K562 (cell line): ENCODE measurements around the gene FAM24B. TPM values are rescaled to one million over a fixed set of nuclear protein-coding genes. Genes with fewer than 3 reads are reported as not detected.
A peak's percentile ranks its signal among the peaks of the same experiment; 100 is the strongest.

ENCODE experiments used
- ATF2 ChIP-seq: sonication (generic); formaldehyde crosslinking; IDR thresholded peaks from 2 replicates; pipeline ENCODE4 v1.8.1; 2022; ENCODE audit warnings: missing genetic modification reagents
- ELF2 ChIP-seq: fragments of 250-450 bp; sonication (Bioruptor Pico); IDR thresholded peaks from 2 replicates; pipeline ENCODE4 v1.5.0; 2021; ENCODE audit warnings: mild to moderate bottlenecking
- EP400 ChIP-seq: fragments of 450-650 bp; IDR thresholded peaks from 2 replicates; pipeline ENCODE4 v1.6.1; 2017; ENCODE audit warnings: antibody characterized with exemption, mild to moderate bottlenecking, moderate library complexity
- ESRRB ChIP-seq: fragments of 250-450 bp; sonication (Bioruptor Pico); IDR thresholded peaks from 2 replicates; pipeline ENCODE4 v1.5.0; 2020; ENCODE audit warnings: mild to moderate bottlenecking, moderate library complexity, borderline replicate concordance
- ETV6 ChIP-seq, 3 experiments: fragments of 150-350 bp in 1 of 3; sonication (generic) in 1 of 3; formaldehyde crosslinking in 1 of 3; IDR thresholded peaks; 2 replicates each; pipeline versions ENCODE4 v1.6.1 to v1.8.0; 2014 to 2022; ENCODE audit warnings: borderline replicate concordance in 2 of 3, low read depth in 2 of 3, antibody characterized with exemption in 1 of 3, low read length in 1 of 3, mild to moderate bottlenecking in 1 of 3, missing genetic modification reagents in 1 of 3
- GABPB2 ChIP-seq: fragments of 250-450 bp; sonication (Bioruptor Pico); conservative IDR thresholded peaks from 2 replicates; pipeline ENCODE4 v1.5.1; 2021; ENCODE audit warnings: mild to moderate bottlenecking
- HNRNPL ChIP-seq: fragments of 200-400 bp; formaldehyde crosslinking; IDR thresholded peaks from 2 replicates; pipeline ENCODE4 v1.6.1; 2017; ENCODE audit warnings: low read depth, mild to moderate bottlenecking, low read length
- ID3 ChIP-seq, 2 experiments: fragments of 250-450 bp in 1 of 2; fragments of 450-650 bp in 1 of 2; sonication (Bioruptor Pico) in 1 of 2; IDR thresholded peaks; 2 replicates each; pipeline versions ENCODE4 v1.6.1 to v1.8.0; 2016 to 2021; ENCODE audit warnings: mild to moderate bottlenecking in 2 of 2, moderate library complexity in 2 of 2, missing compliant biosample characterization in 1 of 2, missing genetic modification characterization in 1 of 2
- JUND ChIP-seq, 2 experiments: IDR thresholded peaks; 2 replicates in 1 of 2; 3 replicates in 1 of 2; pipeline ENCODE4 v1.6.1; 2011; ENCODE audit warnings: borderline replicate concordance in 2 of 2, low read depth in 2 of 2, low read length in 2 of 2, improper control_type of control experiment in 1 of 2, missing biosample characterization in 1 of 2, missing genetic modification characterization in 1 of 2, missing genetic modification reagents in 1 of 2
- LCOR ChIP-seq: sonication (generic); formaldehyde crosslinking; IDR thresholded peaks from 2 replicates; pipeline ENCODE4 v1.8.0; 2022; ENCODE audit warnings: mild to moderate bottlenecking, missing genetic modification reagents
- MCM2 ChIP-seq: fragments of 450-650 bp; IDR thresholded peaks from 2 replicates; pipeline ENCODE4 v1.6.1; 2017; ENCODE audit warnings: low read depth, mild to moderate bottlenecking
- TCF3 ChIP-seq: sonication (generic); formaldehyde crosslinking; IDR thresholded peaks from 2 replicates; pipeline ENCODE4 v1.4.0; 2020; ENCODE audit warnings: mild to moderate bottlenecking, missing genetic modification reagents
- ZEB2 ChIP-seq: fragments of 450-650 bp; IDR thresholded peaks from 2 replicates; pipeline ENCODE4 v1.6.1; 2016
- ZFX ChIP-seq: sonication (generic); formaldehyde crosslinking; IDR thresholded peaks from 2 replicates; pipeline ENCODE4 v1.8.0; 2022; ENCODE audit warnings: mild to moderate bottlenecking, missing genetic modification reagents, moderate library complexity
- ZKSCAN1 ChIP-seq: fragments of 150-350 bp; IDR thresholded peaks from 2 replicates; pipeline ENCODE4 v1.6.1; 2016; ENCODE audit warnings: low read depth, low read length
- polyA plus RNA-seq, 8 experiments: library from polyadenylated mRNA; depleted of rRNA in 4 of 8; stranded (reverse) in 5 of 8; unstranded in 3 of 8; fragments of >200 nt; fragmentation: Nextera tagmentation in 2 of 8; fragmentation: Illumina TruSeq in 1 of 8; extraction: Ambion mirVana in 2 of 8; extraction: Trizol in 1 of 8; gene quantifications; 2 replicates each; pipeline versions ENCODE4 v1.2.1 to v1.2.3, GENCODE V29; 2011 to 2014; ENCODE audit warnings: inconsistent platforms in 1 of 8, missing spikeins in 1 of 8
- total RNA-seq, 7 experiments: library from RNA; depleted of rRNA in 6 of 7; stranded (reverse); fragments of >200 nt in 6 of 7; fragmentation: Illumina TruSeq in 2 of 7; extraction: Trizol in 2 of 7; gene quantifications; 2 replicates each; pipeline versions ENCODE4 v1.2.1 to v1.2.3, GENCODE V29; 2011 to 2021; ENCODE audit warnings: low replicate concordance in 1 of 7
- TF ChIP-seq, protein P1 (sequence below): sonication (generic); formaldehyde crosslinking; IDR thresholded peaks from 2 replicates; pipeline ENCODE4 v1.8.0; 2022; ENCODE audit warnings: mild to moderate bottlenecking, missing genetic modification reagents
- TF ChIP-seq, protein P2 (sequence below), 2 experiments: IDR thresholded peaks in 1 of 2; conservative IDR thresholded peaks in 1 of 2; 2 replicates each; pipeline ENCODE4 v1.6.1; 2016; ENCODE audit warnings: low read depth in 2 of 2, mild to moderate bottlenecking in 1 of 2, missing compliant biosample characterization in 1 of 2, missing genetic modification characterization in 1 of 2, moderate library complexity in 1 of 2

Gene FAM24B
- total and polyA plus RNA-seq, 9 of the 15 experiments (the other 6 are each of a cell fraction or from before 2014, with no cell fraction given) = 6.0 to 19.6 (median 9.2) TPM

DNA sequence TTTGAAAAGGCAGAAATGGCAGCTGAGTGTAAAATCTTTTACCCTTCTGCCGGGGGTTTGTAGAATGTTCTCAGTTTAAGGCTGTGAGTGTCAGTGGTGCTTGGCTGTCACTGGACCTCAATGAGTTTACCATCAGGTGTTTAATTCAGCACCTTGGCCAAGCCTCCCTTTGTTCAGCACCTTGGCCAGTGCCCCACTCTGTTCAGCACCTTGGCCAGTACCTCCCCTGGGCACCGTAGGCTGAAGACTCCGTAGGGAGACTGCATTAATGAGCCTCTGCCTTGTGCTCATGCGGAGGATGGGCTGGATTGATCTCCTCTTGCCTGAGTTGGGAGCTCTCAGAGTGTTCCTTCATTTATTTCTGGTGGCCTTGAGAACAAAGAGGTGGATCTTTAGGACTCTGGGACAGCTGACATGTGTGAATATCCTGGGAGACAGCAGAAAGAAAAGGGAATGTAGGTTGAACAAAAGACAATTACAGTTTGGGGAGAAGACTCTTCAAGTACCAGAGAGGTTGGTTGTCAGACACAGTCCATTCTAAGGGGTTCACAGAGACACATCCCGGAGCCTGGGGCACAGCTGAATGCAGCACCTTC lies 32.6 kb upstream of the FAM24B start (continued):
- TF ChIP-seq, protein P1, sequence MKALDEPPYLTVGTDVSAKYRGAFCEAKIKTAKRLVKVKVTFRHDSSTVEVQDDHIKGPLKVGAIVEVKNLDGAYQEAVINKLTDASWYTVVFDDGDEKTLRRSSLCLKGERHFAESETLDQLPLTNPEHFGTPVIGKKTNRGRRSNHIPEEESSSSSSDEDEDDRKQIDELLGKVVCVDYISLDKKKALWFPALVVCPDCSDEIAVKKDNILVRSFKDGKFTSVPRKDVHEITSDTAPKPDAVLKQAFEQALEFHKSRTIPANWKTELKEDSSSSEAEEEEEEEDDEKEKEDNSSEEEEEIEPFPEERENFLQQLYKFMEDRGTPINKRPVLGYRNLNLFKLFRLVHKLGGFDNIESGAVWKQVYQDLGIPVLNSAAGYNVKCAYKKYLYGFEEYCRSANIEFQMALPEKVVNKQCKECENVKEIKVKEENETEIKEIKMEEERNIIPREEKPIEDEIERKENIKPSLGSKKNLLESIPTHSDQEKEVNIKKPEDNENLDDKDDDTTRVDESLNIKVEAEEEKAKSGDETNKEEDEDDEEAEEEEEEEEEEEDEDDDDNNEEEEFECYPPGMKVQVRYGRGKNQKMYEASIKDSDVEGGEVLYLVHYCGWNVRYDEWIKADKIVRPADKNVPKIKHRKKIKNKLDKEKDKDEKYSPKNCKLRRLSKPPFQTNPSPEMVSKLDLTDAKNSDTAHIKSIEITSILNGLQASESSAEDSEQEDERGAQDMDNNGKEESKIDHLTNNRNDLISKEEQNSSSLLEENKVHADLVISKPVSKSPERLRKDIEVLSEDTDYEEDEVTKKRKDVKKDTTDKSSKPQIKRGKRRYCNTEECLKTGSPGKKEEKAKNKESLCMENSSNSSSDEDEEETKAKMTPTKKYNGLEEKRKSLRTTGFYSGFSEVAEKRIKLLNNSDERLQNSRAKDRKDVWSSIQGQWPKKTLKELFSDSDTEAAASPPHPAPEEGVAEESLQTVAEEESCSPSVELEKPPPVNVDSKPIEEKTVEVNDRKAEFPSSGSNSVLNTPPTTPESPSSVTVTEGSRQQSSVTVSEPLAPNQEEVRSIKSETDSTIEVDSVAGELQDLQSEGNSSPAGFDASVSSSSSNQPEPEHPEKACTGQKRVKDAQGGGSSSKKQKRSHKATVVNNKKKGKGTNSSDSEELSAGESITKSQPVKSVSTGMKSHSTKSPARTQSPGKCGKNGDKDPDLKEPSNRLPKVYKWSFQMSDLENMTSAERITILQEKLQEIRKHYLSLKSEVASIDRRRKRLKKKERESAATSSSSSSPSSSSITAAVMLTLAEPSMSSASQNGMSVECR (CRISPR knock-in tag) = peak; percentile 99
- TF ChIP-seq GABPB2 (CRISPR knock-in tag) = no peak
- TF ChIP-seq ELF2 (CRISPR knock-in tag) = no peak
- TF ChIP-seq HNRNPL = no peak
- no peak for TF ChIP-seq ETV6 (IDR thresholded peaks at IDR 0.05; ENCODE audit: borderline replicate concordance in 1 of 2, low read depth in 2 of 2, low read length in 1 of 2)
- peak; percentile 96 for TF ChIP-seq ETV6 (CRISPR knock-in tag; IDR thresholded peaks at IDR 0.05; ENCODE audit: borderline replicate concordance)
- peak; percentile 49; the same call in 1 of the 2 replicates for TF ChIP-seq TCF3 (CRISPR knock-in tag)
- TF ChIP-seq ID3 (CRISPR knock-in tag; IDR thresholded peaks at IDR 0.05) = no peak
- TF ChIP-seq ID3 (tag; IDR thresholded peaks at IDR 0.05) = 0 out of 2 replicates have a peak, but pooled peaks have one; percentile 49
- TF ChIP-seq, protein P2, sequence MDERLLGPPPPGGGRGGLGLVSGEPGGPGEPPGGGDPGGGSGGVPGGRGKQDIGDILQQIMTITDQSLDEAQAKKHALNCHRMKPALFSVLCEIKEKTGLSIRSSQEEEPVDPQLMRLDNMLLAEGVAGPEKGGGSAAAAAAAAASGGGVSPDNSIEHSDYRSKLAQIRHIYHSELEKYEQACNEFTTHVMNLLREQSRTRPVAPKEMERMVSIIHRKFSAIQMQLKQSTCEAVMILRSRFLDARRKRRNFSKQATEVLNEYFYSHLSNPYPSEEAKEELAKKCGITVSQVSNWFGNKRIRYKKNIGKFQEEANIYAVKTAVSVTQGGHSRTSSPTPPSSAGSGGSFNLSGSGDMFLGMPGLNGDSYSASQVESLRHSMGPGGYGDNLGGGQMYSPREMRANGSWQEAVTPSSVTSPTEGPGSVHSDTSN (CRISPR knock-in tag; IDR thresholded peaks at IDR 0.05; ENCODE audit: low read depth) = peak; percentile 75
- TF ChIP-seq, protein P2 (tag; conservative IDR thresholded peaks at IDR 0.05; ENCODE audit: low read depth) = 0 out of 2 replicates have a peak, but pooled peaks have one; percentile 12
- peak; percentile 98 for TF ChIP-seq LCOR (CRISPR knock-in tag)
- peak; percentile 45; the same call in 1 of the 2 replicates for TF ChIP-seq ZFX
- peak; percentile 81; the same call in 1 of the 2 replicates for TF ChIP-seq ATF2 (CRISPR knock-in tag)
- no peak for TF ChIP-seq MCM2
- no peak for TF ChIP-seq ZEB2
- TF ChIP-seq ZKSCAN1 = no peak
- no peak for TF ChIP-seq ESRRB (CRISPR knock-in tag)
- no peak for TF ChIP-seq JUND (IDR thresholded peaks at IDR 0.05; ENCODE audit: borderline replicate concordance, low read depth, low read length)
- no peak; the same call in 2 of the 3 replicates for TF ChIP-seq JUND (tag; IDR thresholded peaks at IDR 0.05; ENCODE audit: borderline replicate concordance, low read depth, low read length)
- no peak for TF ChIP-seq EP400
